Measurements from ENCODE around the gene ARFGAP3.

- TF ChIP-seq POLR2AphosphoS5 (IDR thresholded peaks at IDR 0.05; ENCODE audit: borderline replicate concordance, low read depth, low read length) (no peak), EZH2 (IDR thresholded peaks at IDR 0.05) (no peak)
Observed at GRCh38 chr22:42889304-42889703, 32.2 kb upstream of the ARFGAP3 start.

All from SK-N-MC (cell line).